Left lung (tissue), 10 donors: ENCODE data around the gene TJP2. TPM values are rescaled to one million over a fixed set of nuclear protein-coding genes. Genes with fewer than 3 reads are reported as not detected.

ENCODE experiments used
- ATAC-seq: fragments of 200-7000 bp; cut with Tn5 transposase; one replicate; pipeline ENCODE4 v1.9.1; 2020; ENCODE audit warnings: moderate library complexity
- DNase-seq, 4 donors: peaks; one replicate each; pipeline ENCODE4 v3.0.0-alpha.2; 2013 to 2020
- H3K27ac ChIP-seq, 2 donors: fragments of 200-600 bp; sonication (generic) in 1 of 2; one replicate each; pipeline versions ENCODE4 v1.5.0 to v1.8.0; 2020 to 2021
- H3K27me3 ChIP-seq, 2 donors: fragments of 200-600 bp; sonication (generic) in 1 of 2; one replicate each; pipeline versions ENCODE4 v1.5.0 to v1.8.0; 2020 to 2021
- H3K36me3 ChIP-seq, 2 donors: fragments of 200-600 bp; sonication (generic) in 1 of 2; one replicate each; pipeline versions ENCODE4 v1.5.0 to v1.8.0; 2020 to 2021
- H3K4me1 ChIP-seq, 2 donors: fragments of 200-600 bp; one replicate each; pipeline ENCODE4 v1.8.0; 2021
- H3K4me3 ChIP-seq, 2 donors: fragments of 200-600 bp; sonication (generic) in 1 of 2; one replicate each; pipeline versions ENCODE4 v1.5.0 to v1.8.0; 2020 to 2021; ENCODE audit warnings: mild to moderate bottlenecking in 1 of 2
- H3K9me3 ChIP-seq, 2 donors: fragments of 200-600 bp; sonication (generic) in 1 of 2; one replicate each; pipeline versions ENCODE4 v1.5.0 to v1.8.0; 2020 to 2021
- CTCF ChIP-seq, 2 donors: fragments of 200-600 bp; sonication (generic) in 1 of 2; IDR thresholded peaks; one replicate each; pipeline versions ENCODE4 v1.5.0 to v1.8.0; 2021; ENCODE audit warnings: antibody characterized with exemption in 2 of 2
- intact Hi-C, 2 donors: fragments of 100-400 bp; cut with DNase I; formaldehyde crosslinking; loops; one replicate each; pipeline versions ENCODE4 v1.11.2 to v1.14.2; 2022
- polyA plus RNA-seq, 6 donors: library from polyadenylated mRNA; unstranded; fragments of 120-200 nt; gene quantifications; one replicate each; pipeline ENCODE4 v1.2.1, GENCODE V29; 2013; ENCODE audit not compliant: insufficient read length in 6 of 6
- total RNA-seq, 2 donors: library from RNA; stranded (reverse); fragmentation: NEBNext Ultra II Directional; extraction: Animal tissue kit (Norgen Biotek cat#: 25700); gene quantifications; one replicate each; pipeline ENCODE4 v1.2.1, GENCODE V29; 2021
- donor health status: DM: no; HTN: yes; CAD: no.
- donor health status: DM: no; HTN: no; CAD: no.

The TJP2 gene
- total and polyA plus RNA-seq, 8 donors: 93.0 to 139 (median 114) TPM

- intact Hi-C loops: no loop called here
- Histone ChIP-seq H3K27me3 (no peaks in the 10 kb centered on the region), H3K36me3 (no peaks in the 10 kb centered on the region), H3K27ac (no peak overlapping the region), H3K4me1 (no peaks in the 10 kb centered on the region), H3K4me3 (no peak overlapping the region), H3K9me3 (no peaks in the 10 kb centered on the region)
- ATAC-seq: peak; percentile 39
- DNase-seq: no peak
- no peak for TF ChIP-seq CTCF (IDR thresholded peaks at IDR 0.05)
Measured at GRCh38 chr9:69283003-69283402, 108.9 kb downstream of the TJP2 start.

GRCh38 chr9:69292078-69292477 is 118.0 kb downstream of the TJP2 start:
- no peak for DNase-seq

GRCh38 chr9:69293156-69293555 is 119.1 kb downstream of the TJP2 start:
- no peak for TF ChIP-seq CTCF (IDR thresholded peaks at IDR 0.05)
- no peaks in the 10 kb centered on the region for H3K9me3 ChIP-seq
- ATAC-seq (no peak), DNase-seq (no peak)
- intact Hi-C loops: no loop called here
- no peak overlapping the region for H3K27ac ChIP-seq
- no peaks in the 10 kb centered on the region for H3K36me3 ChIP-seq
- no peak overlapping the region for H3K4me3 ChIP-seq
- H3K27me3 ChIP-seq: no peaks in the 10 kb centered on the region
- no peaks in the 10 kb centered on the region for H3K4me1 ChIP-seq

More at GRCh38 chr9:69292078-69292477, 118.0 kb downstream of the TJP2 start:
- no peak for ATAC-seq
- no peaks in the 10 kb centered on the region for H3K9me3 ChIP-seq
- no peak for TF ChIP-seq CTCF (IDR thresholded peaks at IDR 0.05)
- intact Hi-C loops: no loop called here
- H3K36me3 ChIP-seq: no peaks in the 10 kb centered on the region
- no peaks in the 10 kb centered on the region for H3K4me1 ChIP-seq
- H3K27me3 ChIP-seq: no peaks in the 10 kb centered on the region
- H3K27ac ChIP-seq: no peak overlapping the region
- H3K4me3 ChIP-seq: no peak overlapping the region

GRCh38 chr9:69295872-69296552 is 121.9 kb downstream of the TJP2 start:
- no peak for TF ChIP-seq CTCF (IDR thresholded peaks at IDR 0.05)
- Histone ChIP-seq H3K27ac (no peak overlapping the region), H3K4me3 (no peak overlapping the region), H3K9me3 (no peaks in the 10 kb centered on the region), H3K36me3 (no peaks in the 10 kb centered on the region), H3K27me3 (no peaks in the 10 kb centered on the region), H3K4me1 (no peaks in the 10 kb centered on the region)
- ATAC-seq (no peak), DNase-seq (peak in 1 of 4 donors; percentile 51)
- intact Hi-C loops: no loop called here

GRCh38 chr9:69297300-69297980 is 123.4 kb downstream of the TJP2 start:
- Histone ChIP-seq H3K36me3 (no peaks in the 10 kb centered on the region), H3K4me3 (no peak overlapping the region), H3K9me3 (no peaks in the 10 kb centered on the region), H3K27ac (no peak overlapping the region), H3K27me3 (no peaks in the 10 kb centered on the region), H3K4me1 (no peaks in the 10 kb centered on the region)
- TF ChIP-seq CTCF (IDR thresholded peaks at IDR 0.05): no peak
- DNase-seq: no peak
- intact Hi-C loops: no loop called here
- no peak for ATAC-seq
